Measurements from ENCODE around the gene PADI1.

The PADI1 gene

GRCh38 chr1:17204546-17205440 is at the start of gene PADI1:
TSS of gene PADI1 (plus strand) at chr1:17205128. CDS start at chr1:17205218, 90 bp downstream.
- DNase-seq = no peak

DNA sequence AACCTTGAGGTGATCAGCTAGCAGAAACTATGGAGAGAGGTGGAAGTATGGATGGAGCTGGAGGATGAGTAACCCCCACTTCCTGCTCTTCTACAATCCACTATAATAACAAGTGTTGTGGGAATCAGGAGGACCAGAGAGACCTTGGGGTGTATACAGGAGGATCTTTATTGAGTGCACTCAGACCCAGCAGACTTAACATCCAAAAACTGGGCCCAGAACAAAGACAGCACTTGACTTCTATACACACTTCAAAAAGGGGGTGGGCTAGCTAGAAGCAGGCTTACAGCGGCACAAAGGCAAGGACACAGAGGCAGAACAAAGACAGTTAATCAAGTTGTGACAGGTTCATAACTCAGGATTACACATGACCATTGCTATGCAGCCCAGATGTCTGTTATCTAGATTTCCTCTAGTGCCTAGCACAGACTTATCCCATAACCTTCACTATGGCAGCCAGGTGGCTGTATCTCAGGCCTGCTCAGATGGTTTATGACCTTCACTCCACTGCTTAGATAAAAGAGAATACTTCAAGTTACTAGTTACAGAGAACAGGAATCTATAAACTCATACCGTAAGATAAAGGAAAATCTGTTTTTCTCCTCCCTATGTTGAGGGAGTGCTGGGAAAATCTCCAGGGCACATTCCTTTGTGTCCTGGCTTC is 49.5 kb upstream of the PADI1 start:
- no peak for DNase-seq

DNA sequence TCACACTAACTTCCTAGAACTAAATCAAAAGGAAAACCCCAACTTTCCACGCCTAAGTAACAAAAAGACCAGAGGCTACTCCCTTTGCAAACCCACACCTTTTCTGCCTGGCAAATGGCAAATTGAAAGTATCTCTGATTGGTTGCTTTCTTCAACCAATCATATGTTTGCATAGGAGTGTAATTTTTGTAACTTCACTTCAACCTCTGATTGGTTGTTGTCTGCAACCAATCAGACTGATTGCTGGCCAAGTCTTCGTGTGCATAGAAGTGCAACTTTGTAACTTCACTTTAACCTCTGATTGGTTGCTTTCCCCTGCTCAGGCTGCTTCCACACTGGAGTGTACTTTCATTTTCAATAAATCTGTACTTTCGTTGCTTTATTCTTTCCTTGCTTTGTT is 48.8 kb upstream of the PADI1 start:
- DNase-seq = no peak

DNA sequence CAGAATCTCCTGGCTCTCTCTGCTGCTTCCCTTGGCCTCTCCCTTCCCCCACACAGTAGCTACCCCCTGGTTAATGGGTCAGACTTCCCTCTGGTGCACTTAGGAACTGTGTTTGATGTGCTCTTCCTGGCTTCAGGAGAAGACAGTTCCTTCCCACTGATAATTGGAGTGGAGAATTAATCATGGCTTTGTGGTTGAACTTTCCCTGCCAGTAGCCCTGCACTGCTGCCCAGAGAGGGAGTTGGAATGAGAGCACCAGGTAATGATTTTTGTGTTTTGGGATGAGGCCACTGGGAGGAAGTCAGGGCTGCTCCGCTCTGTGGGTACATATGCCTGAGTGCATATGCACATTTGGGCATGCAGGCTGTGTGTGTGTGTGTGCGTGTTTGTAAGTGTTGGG is 46.0 kb upstream of the PADI1 start:
- no peak for DNase-seq

- DNase-seq = no peak
Observed at GRCh38 chr1:17161137-17161740, 43.7 kb upstream of the PADI1 start.

DNA sequence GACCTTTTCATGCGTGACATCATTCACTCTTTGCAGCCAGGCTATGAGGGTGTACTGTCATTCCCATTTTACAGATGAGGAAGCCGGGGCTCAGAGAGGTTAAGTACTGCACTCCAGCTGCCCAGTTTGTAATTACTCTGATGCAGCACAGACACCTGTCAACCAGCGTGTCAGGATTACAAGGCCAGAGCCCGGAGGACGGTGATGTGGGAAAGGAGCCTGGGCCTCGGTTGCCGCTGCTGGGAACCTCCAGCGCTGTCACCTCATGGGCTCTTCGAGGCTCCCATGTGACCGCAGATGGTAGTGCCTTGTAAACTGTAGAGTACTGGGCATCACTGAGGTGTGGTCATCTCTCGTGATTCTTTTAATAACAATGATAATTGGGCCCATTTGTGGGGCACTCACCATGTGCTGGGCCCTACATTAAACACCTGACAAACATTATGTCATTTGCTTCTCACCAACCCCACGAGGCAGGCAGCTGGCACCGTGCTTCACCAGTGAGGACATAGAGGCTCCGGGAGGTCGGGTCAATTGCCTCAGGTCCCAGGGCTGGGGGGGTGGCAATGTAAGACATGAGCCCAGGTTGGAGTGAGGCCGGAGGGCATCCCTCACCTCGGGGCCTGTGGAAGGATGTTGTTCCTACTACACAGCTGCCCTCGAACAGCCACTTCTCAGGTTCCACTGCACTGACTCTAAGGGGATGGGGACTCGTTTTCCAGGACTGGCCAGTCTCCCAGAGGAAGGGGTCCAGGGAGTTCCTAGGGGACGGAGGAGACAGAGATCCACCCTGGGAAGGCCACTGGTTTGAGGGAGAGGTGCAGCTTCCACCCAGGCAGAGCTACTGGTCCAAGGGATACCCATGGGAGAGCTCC is 42.8 kb upstream of the PADI1 start:
- DNase-seq = no peak

GRCh38 chr1:17162941-17163340 is 42.0 kb upstream of the PADI1 start:
- DNase-seq = no peak

GRCh38 chr1:17163371-17163770 is 41.6 kb upstream of the PADI1 start:
- DNase-seq = no peak

DNA sequence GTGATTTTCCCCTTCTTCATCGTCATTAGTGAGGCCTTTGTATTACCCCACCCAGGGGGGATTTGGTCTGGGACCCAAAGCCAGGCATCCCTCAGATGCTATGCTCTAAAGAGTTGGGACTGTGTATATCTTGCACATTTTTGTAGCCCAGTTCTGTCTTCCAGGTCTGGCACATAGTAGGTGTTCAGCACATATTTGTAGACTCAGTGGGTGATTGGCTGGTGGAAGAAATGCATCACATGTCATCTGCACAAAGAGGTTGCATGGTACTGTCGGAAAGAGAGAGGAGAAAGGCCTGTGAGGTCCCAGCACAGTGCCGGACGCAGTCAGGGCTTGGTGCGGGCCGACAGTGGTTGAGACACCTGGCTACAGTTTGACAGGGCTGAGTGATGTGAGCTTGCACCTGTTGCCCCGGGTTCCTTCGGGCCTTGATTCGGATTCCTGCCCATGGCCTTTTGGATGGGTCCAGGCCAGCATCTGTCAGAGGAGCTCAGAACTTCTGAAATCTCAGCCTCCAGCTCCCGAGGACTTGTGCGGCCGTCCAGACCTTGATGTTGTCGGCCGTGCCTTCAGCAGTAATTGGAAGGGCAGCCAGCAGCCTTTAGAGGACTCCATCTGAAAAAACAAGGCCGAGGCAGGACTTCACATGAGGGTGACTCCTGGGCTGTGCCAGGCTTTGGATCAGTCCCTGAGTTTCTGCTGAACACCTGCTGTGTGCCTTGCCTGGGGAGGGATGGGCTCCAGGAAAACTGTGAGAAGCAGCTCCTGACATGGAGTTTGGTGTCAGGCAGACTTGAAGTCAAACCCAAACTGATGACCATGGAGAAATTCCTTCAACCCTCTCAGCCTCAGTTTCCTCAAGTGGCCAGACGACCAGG is 40.9 kb upstream of the PADI1 start:
- DNase-seq = no peak

DNA sequence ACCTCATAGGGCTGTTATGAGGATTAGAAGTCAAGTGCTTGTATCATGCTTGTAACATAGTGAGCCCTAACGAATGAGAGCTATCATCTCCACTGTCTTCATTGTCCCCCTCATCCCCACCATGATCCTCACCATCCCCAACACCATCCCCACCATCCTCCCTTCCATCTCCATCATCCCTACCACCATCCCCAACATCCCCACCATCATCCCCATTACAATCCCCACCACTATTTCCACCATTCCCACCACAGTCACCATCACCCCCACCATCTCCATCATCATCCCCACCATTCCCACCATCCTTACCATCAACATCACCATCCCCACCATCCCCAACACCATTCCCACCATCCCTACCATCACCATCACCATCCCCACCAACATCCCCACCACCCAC is 39.1 kb upstream of the PADI1 start:
- DNase-seq = no peak

DNA sequence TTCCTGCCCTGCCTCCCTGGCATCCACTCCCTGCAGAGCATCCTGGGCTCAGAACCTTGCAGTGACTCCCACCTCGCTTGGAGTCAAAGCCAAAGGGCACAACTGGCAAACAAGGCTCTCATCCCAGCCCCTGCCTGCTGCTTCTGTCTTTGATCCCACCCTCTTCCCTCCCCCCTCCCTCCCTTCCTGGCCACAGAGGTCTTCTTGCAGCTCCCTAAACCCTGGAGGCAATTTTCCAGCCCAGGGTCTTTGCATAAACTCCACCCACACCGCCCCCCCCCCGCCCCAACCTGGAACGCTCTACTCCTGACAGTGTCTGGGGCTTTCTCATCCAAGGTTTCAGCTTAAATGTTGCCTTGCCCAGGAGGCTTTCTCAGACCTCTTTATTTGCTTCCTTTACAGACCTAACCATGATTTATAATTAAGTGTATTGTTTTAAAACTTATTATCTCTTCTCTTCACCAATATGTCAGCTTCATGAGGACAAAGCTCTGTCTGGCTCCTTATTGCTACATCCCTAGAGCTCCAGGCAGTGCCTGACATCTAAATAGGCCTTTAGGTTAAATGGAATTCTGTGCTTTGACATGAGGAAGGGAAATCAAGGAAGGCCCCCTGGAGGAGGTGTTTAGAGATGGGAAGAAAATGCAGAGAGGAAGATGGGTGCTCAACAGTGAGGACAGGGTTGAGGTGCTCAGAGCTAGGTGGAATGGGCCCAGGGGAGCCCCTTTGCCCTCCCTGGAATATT is 37.7 kb upstream of the PADI1 start:
- DNase-seq = no peak

GRCh38 chr1:17167786-17168090 is 37.2 kb upstream of the PADI1 start:
- no peak for DNase-seq

DNA sequence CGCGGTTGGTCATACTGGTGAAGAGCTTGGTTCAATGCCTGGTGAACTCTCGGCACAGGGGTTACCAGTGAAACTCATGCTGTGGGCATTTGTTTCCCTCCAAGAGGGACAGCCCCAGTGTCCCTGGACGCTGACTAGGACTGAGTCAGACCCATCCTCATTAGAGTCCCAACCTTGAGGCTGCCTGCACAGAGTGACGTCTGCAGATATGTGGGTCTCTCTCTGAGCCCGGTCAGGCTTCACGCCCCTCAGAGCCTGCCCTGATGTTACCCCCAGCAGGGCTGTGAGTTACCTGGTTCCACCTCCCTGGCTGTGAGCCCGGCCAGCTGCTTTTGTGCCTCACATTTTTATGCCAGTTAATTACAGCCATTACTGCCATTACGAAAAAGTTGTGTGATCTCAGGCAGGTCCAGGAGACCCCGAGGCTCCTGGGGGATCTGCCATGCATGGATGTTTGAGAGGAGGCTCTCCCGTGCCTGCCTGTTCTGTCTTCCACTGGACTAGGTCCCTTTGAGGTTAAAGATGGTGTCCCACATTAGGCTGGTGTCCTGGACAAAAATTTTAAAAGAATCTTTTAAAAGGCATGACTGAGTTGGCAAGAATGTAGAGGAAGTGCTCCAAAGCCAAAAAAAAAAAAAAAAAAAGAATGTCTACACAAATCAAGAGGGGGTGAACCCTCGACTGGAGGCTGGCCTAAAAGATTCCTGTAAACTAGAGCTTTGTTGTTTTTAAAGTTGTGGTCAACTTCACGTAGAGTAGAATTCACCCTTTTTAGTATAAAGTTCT is 36.6 kb upstream of the PADI1 start:
- DNase-seq = no peak

DNA sequence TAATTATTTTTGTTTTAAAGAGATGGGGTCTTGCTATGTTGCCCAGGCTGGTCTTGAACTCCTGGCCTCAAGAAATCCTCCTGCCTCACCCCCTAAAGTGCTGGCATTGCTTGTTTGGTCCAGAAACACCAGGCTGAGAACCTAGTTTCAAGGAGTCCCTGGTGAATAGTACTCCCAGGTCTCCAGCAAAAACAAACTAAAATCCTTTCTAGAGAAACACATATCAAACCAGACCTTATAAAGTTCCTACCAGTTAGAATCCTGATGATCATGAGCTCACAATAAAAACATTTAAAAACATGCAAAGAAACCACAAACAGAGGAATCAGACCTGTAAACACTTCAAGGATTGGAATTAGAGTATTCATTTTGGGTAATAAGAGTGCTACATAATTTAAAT is 34.4 kb upstream of the PADI1 start:
- DNase-seq = no peak

- DNase-seq = no peak
Observed at GRCh38 chr1:17173217-17173616, 31.7 kb upstream of the PADI1 start.

- no peak for DNase-seq
Observed at GRCh38 chr1:17176306-17177061, 28.4 kb upstream of the PADI1 start.

GRCh38 chr1:17177651-17178050 is 27.3 kb upstream of the PADI1 start:
- no peak for DNase-seq

- DNase-seq = no peak
Observed at GRCh38 chr1:17181781-17182464, 23.0 kb upstream of the PADI1 start.
